SJCRH30 (cell line): ENCODE measurements around the gene GP1BA. TPM values are rescaled to one million over a fixed set of nuclear protein-coding genes. Genes with fewer than 3 reads are reported as not detected.

Source experiments
- total RNA-seq: library from RNA; depleted of rRNA; stranded (reverse); fragments of >200 nt; shearing (Covaris generic); gene quantifications from 2 replicates; pipeline ENCODE4 v1.2.3, GENCODE V29; 2014; rRNA removed

Gene GP1BA
- total RNA-seq, 1 experiment from 2014 or later, result not detected

Other genes with a start within 250 kb of the GP1BA start
- 23.6 and 27.2 TPM in 2 replicates for gene PELP1, start 228.1 kb upstream of the GP1BA start, total RNA-seq
- 23.3 and 23.9 TPM in 2 replicates for gene ARRB2, start 221.6 kb upstream of the GP1BA start, total RNA-seq
- gene MED11, start 200.8 kb upstream of the GP1BA start, total RNA-seq, result 5.5 and 5.6 TPM in 2 replicates
- gene ZMYND15, start 192.4 kb upstream of the GP1BA start, total RNA-seq, result not detected in 2 replicates
- gene CXCL16, start 192.3 kb upstream of the GP1BA start, total RNA-seq, result not detected in 2 replicates
- gene TM4SF5, start 160.4 kb upstream of the GP1BA start, total RNA-seq, result not detected in 2 replicates
- gene VMO1, start 145.9 kb upstream of the GP1BA start, total RNA-seq, result 4.3 and 8.3 TPM in 2 replicates
- not detected in 2 replicates for gene GLTPD2, start 143.3 kb upstream of the GP1BA start, total RNA-seq
- gene PSMB6, start 136.1 kb upstream of the GP1BA start, total RNA-seq, result 120 and 135 TPM in 2 replicates
- gene PLD2, start 125.1 kb upstream of the GP1BA start, total RNA-seq, result 11.7 and 14.8 TPM in 2 replicates
- gene MINK1, start 98.9 kb upstream of the GP1BA start, total RNA-seq, result 12.2 and 12.4 TPM in 2 replicates
- 0.16 and 0.20 TPM in 2 replicates for gene C17orf107, start 32.7 kb upstream of the GP1BA start, total RNA-seq
- 0.10 and 0.20 TPM in 2 replicates for gene CHRNE, start 29.2 kb upstream of the GP1BA start, total RNA-seq
- gene SLC25A11, start 7.8 kb downstream of the GP1BA start, total RNA-seq, result 43.9 and 45.3 TPM in 2 replicates
- gene RNF167, start 8.0 kb downstream of the GP1BA start, total RNA-seq, result 35.7 and 38.7 TPM in 2 replicates
- gene PFN1, start 16.3 kb downstream of the GP1BA start, total RNA-seq, result 1,061 and 1,115 TPM in 2 replicates
- 124 and 129 TPM in 2 replicates for gene ENO3, start 18.8 kb downstream of the GP1BA start, total RNA-seq
- gene SPAG7, start 35.5 kb downstream of the GP1BA start, total RNA-seq, result 36.8 and 39.1 TPM in 2 replicates
- 3.7 and 3.9 TPM in 2 replicates for gene CAMTA2, start 55.4 kb downstream of the GP1BA start, total RNA-seq
- gene INCA1, start 65.2 kb downstream of the GP1BA start, total RNA-seq, result not detected in 2 replicates
- gene KIF1C, start 65.7 kb downstream of the GP1BA start, total RNA-seq, result 24.2 and 32.7 TPM in 2 replicates
- not detected in 2 replicates for gene SLC52A1, start 103.1 kb downstream of the GP1BA start, total RNA-seq
- gene ZFP3, start 146.2 kb downstream of the GP1BA start, total RNA-seq, result 1.7 and 1.8 TPM in 2 replicates
- 5.4 and 6.8 TPM in 2 replicates for gene ZNF232, start 179.6 kb downstream of the GP1BA start, total RNA-seq
- not detected in 2 replicates for gene USP6, start 183.8 kb downstream of the GP1BA start, total RNA-seq